LHCN-M2 (cell line): Measurements from ENCODE around the gene ZNF574. TPM values are rescaled to one million over a fixed set of nuclear protein-coding genes. Genes with fewer than 3 reads are reported as not detected.
"Not testable (repeated sequence)": the region's sequence is repeated elsewhere in the genome, so short reads cannot be mapped to it uniquely, and the experiment has no call there.

ENCODE experiments used
- DNase-seq: peaks from one replicate; pipeline ENCODE4 v3.0.0-alpha.2; 2012; ENCODE audit warnings: low read depth
- total RNA-seq: library from RNA; depleted of rRNA; stranded (reverse); fragments of >200 nt; gene quantifications from 2 replicates; pipeline ENCODE4 v1.2.3, GENCODE V29; 2014

ZNF574 gene
- total RNA-seq, 1 experiment from 2014 or later: 23.3 TPM

DNA sequence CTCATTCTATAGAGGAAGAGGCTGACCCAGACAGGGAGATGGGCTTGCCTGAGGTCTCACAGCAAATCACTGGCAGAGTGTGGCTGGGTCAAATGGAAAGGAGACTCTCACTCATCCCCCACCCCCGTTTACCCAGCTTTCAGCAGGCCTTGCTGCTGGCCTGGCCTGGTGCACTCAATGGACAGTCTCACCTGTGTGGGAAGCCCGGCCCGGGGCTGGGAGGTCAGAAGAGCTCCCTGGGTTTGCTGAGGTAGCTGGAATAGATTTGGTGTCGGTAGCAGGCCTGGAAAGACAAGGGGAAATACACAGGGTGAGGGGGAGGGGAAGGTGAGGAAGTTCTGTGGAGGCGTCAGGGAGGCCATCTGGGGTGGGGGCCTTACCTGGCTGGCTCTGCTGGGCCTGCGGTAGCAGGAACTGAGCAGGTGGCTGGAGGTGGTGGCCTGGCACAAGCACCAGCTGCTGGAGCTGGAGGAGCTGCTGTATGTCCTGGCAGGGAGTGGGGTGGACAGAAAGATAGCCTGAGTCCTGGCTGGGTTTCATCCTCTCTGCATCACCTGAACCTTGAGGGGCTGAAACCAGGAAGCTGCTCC, 23.5 kb downstream of the ZNF574 start:
- DNase-seq: no peak

DNA sequence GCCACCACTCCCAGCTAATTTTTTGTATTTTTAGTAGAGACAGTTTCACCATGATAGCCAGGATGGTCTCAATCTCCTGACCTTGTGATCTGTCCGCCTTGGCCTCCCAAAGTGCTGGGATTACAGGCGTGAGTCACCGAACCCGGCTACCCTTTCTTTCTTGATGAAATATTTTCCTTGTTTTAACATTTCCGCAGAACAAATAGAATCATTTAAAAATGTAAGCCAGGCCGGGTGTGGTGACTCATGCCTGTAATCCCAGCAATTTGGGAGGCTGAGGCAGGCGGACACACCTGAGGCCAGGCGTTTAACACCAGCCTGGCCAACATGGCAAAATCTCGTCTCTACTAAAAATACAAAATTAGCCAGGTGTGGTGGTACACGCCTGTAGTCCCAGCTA, 24.3 kb downstream of the ZNF574 start:
- not testable (repeated sequence) for DNase-seq

DNA sequence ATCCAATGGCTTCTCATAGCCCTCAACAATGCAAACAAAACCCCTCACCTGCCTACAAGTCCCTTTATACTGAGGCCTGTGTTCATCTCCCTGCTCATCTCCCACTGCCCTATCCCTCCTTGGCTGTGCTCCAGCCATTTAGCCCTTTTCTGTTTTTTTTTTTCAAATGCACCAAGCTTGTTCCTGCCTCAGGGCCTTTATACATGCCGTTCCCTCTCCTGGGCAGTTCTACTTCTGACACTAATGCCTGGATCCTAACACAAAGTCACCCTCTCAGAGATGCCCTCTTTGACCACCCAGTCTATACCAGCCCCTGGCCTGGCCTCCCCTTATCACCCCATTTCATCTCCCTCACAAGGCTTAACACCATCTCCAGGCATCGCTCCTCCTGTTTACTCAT, 26.9 kb downstream of the ZNF574 start:
- DNase-seq: no peak

DNA sequence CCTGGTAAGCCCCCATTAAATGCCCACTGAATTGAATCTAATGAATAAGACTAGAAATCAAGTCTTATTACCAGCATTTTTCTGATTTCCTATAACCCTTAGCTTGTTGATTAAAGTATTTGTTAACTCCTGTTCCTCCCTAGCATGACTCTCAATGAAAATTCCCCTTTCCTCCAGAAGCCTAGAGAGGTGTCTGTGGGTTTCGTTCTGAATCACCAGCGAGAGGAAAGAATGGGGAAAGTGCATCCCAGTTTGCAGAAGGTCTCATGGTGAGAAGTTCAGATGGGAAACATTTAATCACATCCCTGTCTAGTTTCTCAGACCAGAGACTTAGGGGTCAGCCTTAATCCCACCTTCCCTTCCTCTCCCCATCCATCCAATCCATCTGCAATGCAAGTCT, 29.4 kb downstream of the ZNF574 start:
- DNase-seq: no peak

DNA sequence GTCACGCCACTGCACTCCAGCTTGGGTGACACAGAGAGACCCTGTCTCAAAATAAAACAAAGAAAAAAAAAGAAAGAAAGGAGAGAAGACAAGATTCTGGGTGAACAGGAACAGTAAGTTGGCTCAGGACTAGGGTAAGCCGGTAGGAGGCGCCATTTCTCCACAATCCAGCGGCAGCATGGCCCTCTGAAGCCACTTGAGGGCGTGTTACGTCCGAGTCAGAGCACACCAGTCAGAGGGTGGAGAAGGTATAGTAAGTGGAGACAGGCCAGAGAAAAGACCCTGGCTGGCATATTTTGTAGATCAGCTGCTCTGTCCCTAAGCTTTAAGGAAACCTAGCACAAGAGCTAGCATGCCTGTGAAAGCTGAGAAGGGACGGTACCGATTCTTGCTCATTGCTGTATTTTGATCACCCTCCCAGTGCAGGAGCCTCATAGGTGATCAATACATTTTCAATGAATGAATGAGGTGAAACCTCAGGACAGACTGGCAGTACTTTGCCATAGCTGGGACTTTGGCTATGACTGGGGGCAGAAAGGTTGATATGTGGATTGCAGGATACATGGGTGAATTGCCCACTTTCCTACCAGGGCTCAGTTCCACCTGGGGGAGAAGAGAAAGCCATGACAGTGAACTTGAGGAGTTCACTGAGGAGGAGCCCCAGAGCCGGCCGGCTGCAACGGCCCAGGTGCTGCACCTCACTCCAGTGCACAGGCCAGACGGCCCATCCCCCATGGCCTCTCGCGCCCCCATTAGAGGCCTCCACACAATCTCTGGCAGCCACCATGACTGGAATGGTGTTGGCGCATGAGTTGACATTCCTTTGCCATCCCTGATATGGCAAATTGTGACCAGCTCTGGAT, 32.8 kb downstream of the ZNF574 start:
- DNase-seq: peak; percentile 79

DNA sequence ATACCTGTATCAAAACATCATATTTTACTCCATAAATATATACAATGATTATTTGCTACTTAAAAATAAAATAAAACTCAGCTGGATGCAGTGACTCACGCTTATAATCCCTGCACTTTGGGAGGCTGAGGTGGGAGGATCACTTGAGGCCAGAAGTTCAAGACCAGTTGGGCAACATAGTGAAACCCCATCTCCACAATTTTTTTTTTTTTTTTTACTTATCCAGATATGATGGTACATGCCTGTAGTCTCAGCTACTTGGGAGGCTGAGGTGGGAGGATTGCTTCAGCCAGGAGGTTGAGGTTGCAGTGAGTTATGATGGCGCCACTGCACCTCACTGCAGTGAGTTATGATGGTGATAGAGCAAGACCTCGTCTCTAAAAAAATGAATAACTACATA, 33.9 kb downstream of the ZNF574 start:
- DNase-seq: no peak

GRCh38 chr19:42110658-42111057, 34.7 kb downstream of the ZNF574 start:
- DNase-seq: no peak

DNA sequence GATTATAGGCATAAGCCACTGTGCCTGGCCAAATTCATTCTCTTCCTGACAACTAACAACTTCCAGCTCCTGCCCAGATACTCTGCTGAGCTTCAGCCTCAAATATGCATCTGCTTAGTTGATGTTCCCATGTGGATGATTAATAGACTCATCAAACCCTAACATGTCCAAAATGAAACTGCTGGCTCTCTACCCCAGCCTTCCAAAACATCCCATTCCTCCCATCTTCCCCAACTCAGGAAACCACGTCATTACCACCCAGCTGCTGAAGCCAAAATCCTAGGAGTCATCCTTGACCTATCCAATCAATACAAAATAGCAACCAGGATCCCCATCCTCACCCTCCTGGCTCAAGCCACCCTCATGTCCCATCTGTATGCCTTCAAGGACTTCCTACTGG, 35.4 kb downstream of the ZNF574 start:
- DNase-seq: peak; percentile 70

GRCh38 chr19:42111811-42112210, 35.8 kb downstream of the ZNF574 start:
- DNase-seq: no peak

DNA sequence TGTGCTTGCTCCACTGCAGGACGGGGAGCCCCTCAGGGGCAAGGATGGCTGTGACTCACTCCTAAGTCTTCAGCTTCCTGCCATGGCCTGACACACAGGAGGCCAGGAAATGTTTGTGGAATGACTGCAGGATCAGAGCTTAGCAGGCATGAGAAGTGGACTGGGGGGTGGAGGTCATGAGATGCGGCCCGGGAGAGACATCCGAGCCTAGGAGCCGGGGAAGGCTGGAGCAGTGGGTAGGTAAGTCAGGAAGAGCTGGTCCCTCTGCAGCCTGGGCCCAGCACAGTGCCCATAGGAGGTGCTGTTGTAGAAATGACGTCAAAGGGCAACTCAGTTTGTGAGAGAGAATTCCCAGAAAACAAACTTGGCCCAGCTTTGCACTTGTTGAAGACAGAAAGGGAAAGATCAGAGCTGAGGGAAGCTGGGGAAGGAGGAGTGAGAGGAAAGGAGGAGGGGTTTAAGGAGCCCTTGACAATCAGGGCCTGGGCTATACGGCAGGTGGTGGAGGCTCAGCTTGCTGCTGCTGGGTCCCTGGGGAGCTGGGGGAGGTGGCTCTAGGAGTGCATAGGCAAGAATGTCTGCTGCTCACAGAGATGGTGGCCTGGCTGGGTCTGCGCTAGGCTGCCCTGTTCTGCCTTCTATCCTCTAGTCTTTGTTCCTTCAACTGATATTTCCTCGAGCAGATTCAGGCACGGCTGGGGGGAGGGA, 37.8 kb downstream of the ZNF574 start:
- DNase-seq: peak; percentile 93

- DNase-seq: peak; percentile 73
Observed at GRCh38 chr19:42114412-42114811, 38.4 kb downstream of the ZNF574 start.

DNA sequence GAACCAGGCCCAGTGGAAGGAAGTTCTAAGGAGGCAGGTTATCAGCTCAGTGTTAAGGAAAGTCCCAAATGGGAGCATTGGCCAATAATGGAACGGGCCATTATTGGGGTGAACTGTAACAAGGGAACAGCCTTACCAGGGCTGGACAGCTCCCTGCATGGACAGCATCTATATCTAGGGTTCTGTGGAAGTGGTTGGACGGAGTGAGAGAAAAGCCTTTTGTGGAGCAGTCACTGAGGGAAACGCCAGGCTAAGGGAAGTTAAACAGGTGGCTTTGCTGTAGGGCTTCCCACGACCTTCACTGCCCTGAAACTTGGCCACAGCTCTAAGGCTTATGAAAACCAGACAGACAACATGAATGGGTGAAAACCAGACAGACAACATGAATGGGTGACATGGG, 39.3 kb downstream of the ZNF574 start:
- DNase-seq: peak; percentile 41

DNA sequence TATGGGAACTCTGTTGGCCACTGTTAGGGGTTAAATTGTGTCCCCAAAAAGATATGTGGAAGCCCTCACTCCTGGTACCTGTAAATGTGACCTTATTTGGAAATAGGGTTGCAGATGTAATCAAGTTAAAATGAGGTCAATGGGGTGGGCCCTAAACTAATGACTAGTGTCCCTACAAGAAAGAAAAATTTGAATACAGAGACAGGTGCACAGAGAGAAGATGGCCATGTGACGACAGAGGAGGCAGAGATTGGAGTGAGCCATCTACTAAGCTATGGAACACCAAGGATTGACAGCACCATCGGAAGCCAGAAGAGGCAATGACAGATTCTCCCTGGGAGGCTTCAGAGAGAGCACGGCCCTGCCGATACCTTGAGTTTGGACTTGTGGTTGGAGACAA, 39.7 kb downstream of the ZNF574 start:
- no peak for DNase-seq

DNA sequence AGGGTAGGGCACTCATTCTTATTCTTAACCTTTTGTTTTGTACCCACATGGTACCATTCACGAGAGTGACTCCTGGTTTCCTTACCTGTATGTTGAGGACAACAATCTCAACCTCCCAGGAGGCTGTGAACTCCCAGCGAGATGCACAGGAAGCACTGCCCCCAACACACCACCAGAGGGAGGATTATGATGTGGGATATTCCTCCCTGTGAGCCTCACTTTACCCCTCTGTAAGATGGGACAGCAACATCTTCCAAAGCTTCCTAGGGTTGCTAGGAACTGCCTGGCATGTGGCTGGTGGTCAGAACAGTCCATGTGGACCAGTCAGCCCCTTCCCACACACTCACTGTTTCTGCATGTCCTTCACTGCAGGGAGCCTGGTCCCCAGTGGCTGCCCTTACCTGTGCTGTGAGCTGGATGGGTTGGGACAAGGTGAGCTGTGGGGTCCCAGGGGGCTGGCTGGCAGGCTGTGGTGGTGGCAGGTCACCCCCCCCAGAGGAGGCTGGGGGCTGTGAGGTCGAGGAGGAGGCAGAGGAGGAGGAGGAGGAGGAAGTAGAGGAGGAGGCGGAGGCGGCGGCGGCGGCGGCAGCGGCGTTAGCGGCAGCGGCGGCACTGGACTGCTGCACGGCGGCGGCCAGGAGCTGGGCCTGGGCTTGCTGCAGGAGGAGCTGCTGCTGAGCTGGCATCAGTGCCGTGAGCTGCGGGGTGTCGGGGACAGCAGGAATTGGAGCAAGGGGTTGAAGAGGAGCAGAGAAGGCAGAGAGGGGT, 40.5 kb downstream of the ZNF574 start:
- DNase-seq: no peak

- no peak for DNase-seq
Observed at GRCh38 chr19:42117076-42117475, 41.1 kb downstream of the ZNF574 start.

DNA sequence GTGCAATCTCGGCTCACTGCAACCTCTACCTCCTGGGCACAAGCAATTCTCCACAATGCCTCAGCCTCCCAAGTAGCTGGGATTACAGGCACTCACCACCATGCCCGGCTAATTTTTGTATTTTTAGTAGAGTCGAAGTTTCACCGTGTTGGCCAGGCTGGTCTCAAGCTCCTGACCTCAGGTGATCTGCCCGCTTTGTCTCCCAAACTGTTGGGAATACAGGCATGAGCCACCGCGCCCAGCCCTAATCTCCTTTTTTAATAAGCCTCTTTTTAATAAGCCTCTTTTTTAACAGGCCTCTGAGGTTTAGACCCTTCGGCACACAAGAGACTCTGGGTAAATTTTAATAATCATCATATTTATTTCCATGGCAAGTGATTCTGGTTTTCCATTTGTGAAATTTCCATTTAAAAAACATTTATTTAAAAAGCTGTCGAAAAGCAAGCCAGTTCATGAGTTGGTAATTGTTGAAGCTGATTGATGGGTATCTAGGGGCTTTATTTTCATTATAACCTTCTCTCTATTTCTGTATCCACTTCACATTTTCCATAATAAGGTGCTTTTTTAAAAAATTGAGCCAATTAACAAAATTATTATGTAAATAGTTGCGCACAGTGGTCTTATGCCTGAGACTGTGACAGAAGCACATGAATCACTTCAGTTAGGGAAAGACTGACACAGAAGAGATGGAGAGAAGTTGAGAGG, 44.5 kb downstream of the ZNF574 start:
- no peak for DNase-seq

DNA sequence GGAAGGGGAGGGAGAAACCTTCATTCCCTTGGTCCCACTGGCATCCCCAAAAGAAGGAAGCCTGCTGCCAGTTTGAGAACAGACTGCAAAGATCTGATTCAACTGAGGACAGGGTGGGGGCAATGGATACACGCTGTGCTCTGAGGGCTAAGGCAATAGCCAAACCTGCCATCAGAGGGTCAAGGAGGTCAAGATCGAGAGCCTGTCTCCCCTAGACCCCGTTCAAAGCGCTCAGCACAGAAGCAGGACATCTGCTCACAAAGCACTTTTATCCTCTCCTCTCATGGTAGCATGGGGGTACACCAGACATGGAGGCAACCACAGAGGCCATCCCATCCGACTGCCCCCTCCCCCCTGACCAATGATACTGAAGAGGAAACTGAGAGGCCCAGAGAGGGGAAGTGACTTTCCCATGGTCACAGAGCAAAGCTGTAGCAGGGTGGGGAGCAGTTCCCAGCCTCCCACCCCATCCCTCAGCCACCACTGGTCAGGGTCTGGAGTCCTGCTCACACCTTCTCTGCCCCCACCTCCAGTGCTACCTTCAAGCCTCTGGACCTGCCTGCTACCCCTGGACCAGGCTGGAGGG, 45.2 kb downstream of the ZNF574 start:
- no peak for DNase-seq

DNA sequence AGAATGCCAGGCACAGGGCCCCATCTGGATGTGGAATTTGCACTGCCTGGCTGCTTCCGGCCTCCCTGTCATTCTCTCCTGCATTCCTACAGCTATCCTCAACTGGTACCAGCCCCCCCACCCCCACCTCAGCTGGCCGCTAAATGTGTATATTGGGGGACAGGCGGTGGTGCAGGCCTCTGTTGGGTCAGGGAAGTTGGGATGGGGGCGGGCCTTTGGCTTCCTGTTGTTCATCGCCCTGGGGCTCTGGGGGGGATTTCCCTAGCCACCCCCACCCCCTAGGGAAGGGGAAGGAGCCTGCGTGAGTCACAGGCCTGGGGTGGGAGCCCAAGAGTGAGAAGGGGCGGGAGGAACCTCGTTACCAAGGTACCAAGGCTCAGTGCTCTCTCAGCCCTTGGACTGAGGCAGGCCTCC, 45.7 kb downstream of the ZNF574 start:
- peak; percentile 41 for DNase-seq

DNA sequence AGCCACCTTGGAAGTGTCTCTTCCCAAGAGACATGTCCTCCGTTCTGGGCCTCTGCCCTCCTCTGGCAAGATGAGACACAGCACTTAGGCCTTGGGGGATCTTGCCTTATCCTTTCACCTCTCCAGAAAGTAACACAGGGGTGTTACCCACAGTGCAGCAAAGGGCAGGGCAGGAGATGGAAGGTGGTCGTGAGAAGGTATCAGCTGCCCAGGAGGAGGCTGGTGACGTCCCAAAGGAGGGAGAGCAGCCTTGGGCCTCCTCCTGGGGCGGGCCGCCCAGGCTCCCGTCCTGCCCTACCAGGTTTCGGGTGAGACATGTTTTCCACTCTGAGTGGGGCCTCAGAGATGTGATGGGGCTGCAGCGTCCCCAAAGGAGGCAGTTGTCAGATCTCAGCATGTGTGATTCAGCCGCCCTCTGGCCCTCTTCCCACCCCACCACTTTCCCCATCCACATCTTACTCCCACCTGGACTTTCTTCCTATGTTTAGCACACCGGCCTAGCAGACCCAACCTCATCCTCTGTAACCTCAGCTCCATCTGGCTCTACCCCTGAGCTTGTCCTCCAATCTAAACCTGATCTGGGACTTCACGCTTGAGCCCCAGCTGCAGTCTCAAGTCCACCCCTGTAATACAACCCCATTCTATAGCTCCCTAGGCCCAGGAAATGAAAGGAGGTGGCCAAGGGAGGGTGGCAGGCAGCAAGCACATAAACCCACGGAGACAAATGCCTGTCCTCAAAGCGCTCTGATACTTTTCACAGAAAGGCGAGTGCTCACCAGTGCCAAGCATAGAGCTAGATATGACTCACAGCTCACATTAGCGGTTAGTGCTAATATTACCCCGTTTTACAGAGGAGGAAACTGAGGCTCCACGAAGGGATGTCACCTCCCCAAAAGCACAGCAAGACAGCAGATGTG, 47.0 kb downstream of the ZNF574 start:
- no peak for DNase-seq

GRCh38 chr19:42123765-42124164, 47.8 kb downstream of the ZNF574 start:
- no peak for DNase-seq
